NOMO-1 (cell line): ENCODE measurements around the gene LPAR3.

Experiments used
- DNase-seq, 2 experiments: peaks; one replicate each; lab custom pipeline; 2025; ENCODE audit not compliant: unreplicated experiment in 2 of 2; lab: John Stamatoyannopoulos, UW

LPAR3 gene

GRCh38 chr1:84859866-84860265, 33.1 kb downstream of the LPAR3 start:
- DNase-seq, result no peak

GRCh38 chr1:84857906-84858305, 35.1 kb downstream of the LPAR3 start:
- no peak for DNase-seq

GRCh38 chr1:84856726-84857270, 36.2 kb downstream of the LPAR3 start:
- no peak for DNase-seq

- DNase-seq, result no peak
These were observed 37.0 kb downstream of the LPAR3 start for GRCh38 chr1:84855691-84856630.

GRCh38 chr1:84855168-84855567, 37.8 kb downstream of the LPAR3 start:
- no peak for DNase-seq

GRCh38 chr1:84853741-84854721, 39.0 kb downstream of the LPAR3 start:
- DNase-seq, result peak; percentile 85 to 97

GRCh38 chr1:84851839-84852238, 41.2 kb downstream of the LPAR3 start:
- no peak for DNase-seq

- DNase-seq, result no peak
These were observed 43.5 kb downstream of the LPAR3 start for GRCh38 chr1:84849357-84849975.

GRCh38 chr1:84847253-84848250, 45.5 kb downstream of the LPAR3 start:
- DNase-seq, result no peak

GRCh38 chr1:84846387-84846786, 46.6 kb downstream of the LPAR3 start:
- DNase-seq, result no peak

- DNase-seq, result no peak
These were observed 47.6 kb downstream of the LPAR3 start for GRCh38 chr1:84845357-84845756.

GRCh38 chr1:84844094-84844493, 48.9 kb downstream of the LPAR3 start:
- no peak for DNase-seq

- no peak for DNase-seq
These were observed 50.2 kb downstream of the LPAR3 start for GRCh38 chr1:84842748-84843231.

- DNase-seq, result no peak
These were observed 51.0 kb downstream of the LPAR3 start for GRCh38 chr1:84841971-84842370.

- no peak for DNase-seq
These were observed 52.7 kb downstream of the LPAR3 start for GRCh38 chr1:84840346-84840745.

- DNase-seq, result no peak
These were observed 53.5 kb downstream of the LPAR3 start for GRCh38 chr1:84839544-84839943.

GRCh38 chr1:84836145-84836544, 56.9 kb downstream of the LPAR3 start:
- no peak for DNase-seq

- DNase-seq, result no peak
These were observed 57.8 kb downstream of the LPAR3 start for GRCh38 chr1:84835169-84835568.

- no peak for DNase-seq
These were observed 58.5 kb downstream of the LPAR3 start for GRCh38 chr1:84834419-84835064.
